Measurements from ENCODE around the gene RO60.
A peak's percentile ranks its signal among the peaks of the same experiment; 100 is the strongest.

Gene RO60

GRCh38 chr1:193014400-193014799 is 45.0 kb upstream of the RO60 start:
- no peak for DNase-seq (ENCODE audit: low read depth in 1 of 2, low spot score in 1 of 2)
- TF ChIP-seq POLR2AphosphoS5 (IDR thresholded peaks at IDR 0.05; ENCODE audit: low read depth) (no peak), SPI1 (IDR thresholded peaks at IDR 0.05; ENCODE audit: borderline replicate concordance, low read depth) (no peak), GABPA (IDR thresholded peaks at IDR 0.05; ENCODE audit: low read depth) (no peak)
- TF ChIP-seq, protein P1, sequence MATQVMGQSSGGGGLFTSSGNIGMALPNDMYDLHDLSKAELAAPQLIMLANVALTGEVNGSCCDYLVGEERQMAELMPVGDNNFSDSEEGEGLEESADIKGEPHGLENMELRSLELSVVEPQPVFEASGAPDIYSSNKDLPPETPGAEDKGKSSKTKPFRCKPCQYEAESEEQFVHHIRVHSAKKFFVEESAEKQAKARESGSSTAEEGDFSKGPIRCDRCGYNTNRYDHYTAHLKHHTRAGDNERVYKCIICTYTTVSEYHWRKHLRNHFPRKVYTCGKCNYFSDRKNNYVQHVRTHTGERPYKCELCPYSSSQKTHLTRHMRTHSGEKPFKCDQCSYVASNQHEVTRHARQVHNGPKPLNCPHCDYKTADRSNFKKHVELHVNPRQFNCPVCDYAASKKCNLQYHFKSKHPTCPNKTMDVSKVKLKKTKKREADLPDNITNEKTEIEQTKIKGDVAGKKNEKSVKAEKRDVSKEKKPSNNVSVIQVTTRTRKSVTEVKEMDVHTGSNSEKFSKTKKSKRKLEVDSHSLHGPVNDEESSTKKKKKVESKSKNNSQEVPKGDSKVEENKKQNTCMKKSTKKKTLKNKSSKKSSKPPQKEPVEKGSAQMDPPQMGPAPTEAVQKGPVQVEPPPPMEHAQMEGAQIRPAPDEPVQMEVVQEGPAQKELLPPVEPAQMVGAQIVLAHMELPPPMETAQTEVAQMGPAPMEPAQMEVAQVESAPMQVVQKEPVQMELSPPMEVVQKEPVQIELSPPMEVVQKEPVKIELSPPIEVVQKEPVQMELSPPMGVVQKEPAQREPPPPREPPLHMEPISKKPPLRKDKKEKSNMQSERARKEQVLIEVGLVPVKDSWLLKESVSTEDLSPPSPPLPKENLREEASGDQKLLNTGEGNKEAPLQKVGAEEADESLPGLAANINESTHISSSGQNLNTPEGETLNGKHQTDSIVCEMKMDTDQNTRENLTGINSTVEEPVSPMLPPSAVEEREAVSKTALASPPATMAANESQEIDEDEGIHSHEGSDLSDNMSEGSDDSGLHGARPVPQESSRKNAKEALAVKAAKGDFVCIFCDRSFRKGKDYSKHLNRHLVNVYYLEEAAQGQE (IDR thresholded peaks at IDR 0.05; ENCODE audit: insufficient replicate concordance, low read depth), result no peak
- TF ChIP-seq, protein P2, sequence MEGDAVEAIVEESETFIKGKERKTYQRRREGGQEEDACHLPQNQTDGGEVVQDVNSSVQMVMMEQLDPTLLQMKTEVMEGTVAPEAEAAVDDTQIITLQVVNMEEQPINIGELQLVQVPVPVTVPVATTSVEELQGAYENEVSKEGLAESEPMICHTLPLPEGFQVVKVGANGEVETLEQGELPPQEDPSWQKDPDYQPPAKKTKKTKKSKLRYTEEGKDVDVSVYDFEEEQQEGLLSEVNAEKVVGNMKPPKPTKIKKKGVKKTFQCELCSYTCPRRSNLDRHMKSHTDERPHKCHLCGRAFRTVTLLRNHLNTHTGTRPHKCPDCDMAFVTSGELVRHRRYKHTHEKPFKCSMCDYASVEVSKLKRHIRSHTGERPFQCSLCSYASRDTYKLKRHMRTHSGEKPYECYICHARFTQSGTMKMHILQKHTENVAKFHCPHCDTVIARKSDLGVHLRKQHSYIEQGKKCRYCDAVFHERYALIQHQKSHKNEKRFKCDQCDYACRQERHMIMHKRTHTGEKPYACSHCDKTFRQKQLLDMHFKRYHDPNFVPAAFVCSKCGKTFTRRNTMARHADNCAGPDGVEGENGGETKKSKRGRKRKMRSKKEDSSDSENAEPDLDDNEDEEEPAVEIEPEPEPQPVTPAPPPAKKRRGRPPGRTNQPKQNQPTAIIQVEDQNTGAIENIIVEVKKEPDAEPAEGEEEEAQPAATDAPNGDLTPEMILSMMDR (IDR thresholded peaks at IDR 0.05; ENCODE audit: insufficient read depth, low read length), result no peak
- Histone ChIP-seq H3K27ac (replicated peaks) (no peak overlapping the region), H3K4me3 (replicated peaks; ENCODE audit: insufficient read depth, low read length) (no peak overlapping the region), H3K27me3 (ENCODE audit: insufficient read depth, poor library complexity, severe bottlenecking) (no peaks in the 10 kb centered on the region)

GRCh38 chr1:193016788-193017187 is 42.6 kb upstream of the RO60 start:
- H3K4me3 ChIP-seq (replicated peaks; ENCODE audit: insufficient read depth, low read length), result no peak overlapping the region
- no peak for DNase-seq (ENCODE audit: low read depth in 1 of 2, low spot score in 1 of 2)
- H3K27ac ChIP-seq (replicated peaks), result no peak overlapping the region
- no peaks in the 10 kb centered on the region for H3K27me3 ChIP-seq (ENCODE audit: insufficient read depth, poor library complexity, severe bottlenecking)
- no peak for TF ChIP-seq GABPA (IDR thresholded peaks at IDR 0.05; ENCODE audit: low read depth)
- TF ChIP-seq, protein P1 (IDR thresholded peaks at IDR 0.05; ENCODE audit: insufficient replicate concordance, low read depth), result no peak
- TF ChIP-seq, protein P2 (IDR thresholded peaks at IDR 0.05; ENCODE audit: insufficient read depth, low read length), result no peak
- TF ChIP-seq POLR2AphosphoS5 (IDR thresholded peaks at IDR 0.05; ENCODE audit: low read depth), result no peak
- no peak for TF ChIP-seq SPI1 (IDR thresholded peaks at IDR 0.05; ENCODE audit: borderline replicate concordance, low read depth)

- peak; percentile 22 to 25 for DNase-seq (ENCODE audit: low read depth in 1 of 2, low spot score in 1 of 2)
- no peaks in the 10 kb centered on the region for H3K27me3 ChIP-seq (ENCODE audit: insufficient read depth, poor library complexity, severe bottlenecking)
- no peak overlapping the region for H3K4me3 ChIP-seq (replicated peaks; ENCODE audit: insufficient read depth, low read length)
- no peak overlapping the region for H3K27ac ChIP-seq (replicated peaks)
- no peak for TF ChIP-seq GABPA (IDR thresholded peaks at IDR 0.05; ENCODE audit: low read depth)
- TF ChIP-seq SPI1 (IDR thresholded peaks at IDR 0.05; ENCODE audit: borderline replicate concordance, low read depth), result no peak
- TF ChIP-seq POLR2AphosphoS5 (IDR thresholded peaks at IDR 0.05; ENCODE audit: low read depth), result no peak
- TF ChIP-seq, protein P2 (IDR thresholded peaks at IDR 0.05; ENCODE audit: insufficient read depth, low read length), result no peak
- TF ChIP-seq, protein P1 (IDR thresholded peaks at IDR 0.05; ENCODE audit: insufficient replicate concordance, low read depth), result no peak
These were observed 39.9 kb upstream of the RO60 start for GRCh38 chr1:193019442-193020026.
